ENCODE data around the gene MPP2.

- no peak for TF ChIP-seq CTCF (IDR thresholded peaks at IDR 0.05; ENCODE audit: poor library complexity)
- TF ChIP-seq EZH2 (IDR thresholded peaks at IDR 0.05; ENCODE audit: borderline replicate concordance) = no peak
- no peak for TF ChIP-seq EZH2phosphoT487 (IDR thresholded peaks at IDR 0.05; ENCODE audit: low read depth, severe bottlenecking, unreplicated experiment)
Measured at GRCh38 chr17:43839670-43840108, 67.6 kb downstream of the MPP2 start.

Measured in hepatocyte (in vitro differentiated cells).